ENCODE data around the gene DCDC2C. TPM values are rescaled to one million over a fixed set of nuclear protein-coding genes. Genes with fewer than 3 reads are reported as not detected.

The DCDC2C gene
- total RNA-seq, 1 experiment from 2014 or later: not detected

DNA sequence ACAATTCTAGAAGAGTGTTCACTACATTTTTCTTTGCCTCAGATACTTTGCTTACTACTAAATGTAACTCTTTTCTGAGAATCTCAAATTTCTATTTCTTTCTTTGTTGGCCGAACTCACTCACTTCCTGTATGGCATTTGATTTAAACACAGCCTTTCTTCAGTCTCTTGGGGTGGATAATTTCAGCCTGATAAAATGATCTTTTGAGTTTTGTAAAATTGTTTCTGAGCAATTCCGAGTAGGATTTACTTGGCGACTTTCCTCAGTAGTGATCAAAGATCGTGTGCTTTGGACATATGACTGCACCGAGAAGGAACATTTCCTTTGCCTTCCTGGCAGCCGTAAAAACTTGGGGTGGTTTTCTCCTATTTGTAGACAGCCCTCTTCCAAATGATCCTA is 127.4 kb downstream of the DCDC2C start:
- BruUV-seq (replicated peaks): no TSS peak
- H3K27ac Mint-ChIP-seq (ENCODE audit: low read depth, unreplicated experiment): no peak overlapping the region
- no peaks in the 10 kb centered on the region for H3K27me3 Mint-ChIP-seq (ENCODE audit: insufficient read depth, unreplicated experiment)
- no peak overlapping the region for H3K4me3 Mint-ChIP-seq (ENCODE audit: unreplicated experiment)
- ChIA-PET CTCF (no interaction called here), POLR2A (no interaction called here)
- TF ChIP-seq, protein P1, sequence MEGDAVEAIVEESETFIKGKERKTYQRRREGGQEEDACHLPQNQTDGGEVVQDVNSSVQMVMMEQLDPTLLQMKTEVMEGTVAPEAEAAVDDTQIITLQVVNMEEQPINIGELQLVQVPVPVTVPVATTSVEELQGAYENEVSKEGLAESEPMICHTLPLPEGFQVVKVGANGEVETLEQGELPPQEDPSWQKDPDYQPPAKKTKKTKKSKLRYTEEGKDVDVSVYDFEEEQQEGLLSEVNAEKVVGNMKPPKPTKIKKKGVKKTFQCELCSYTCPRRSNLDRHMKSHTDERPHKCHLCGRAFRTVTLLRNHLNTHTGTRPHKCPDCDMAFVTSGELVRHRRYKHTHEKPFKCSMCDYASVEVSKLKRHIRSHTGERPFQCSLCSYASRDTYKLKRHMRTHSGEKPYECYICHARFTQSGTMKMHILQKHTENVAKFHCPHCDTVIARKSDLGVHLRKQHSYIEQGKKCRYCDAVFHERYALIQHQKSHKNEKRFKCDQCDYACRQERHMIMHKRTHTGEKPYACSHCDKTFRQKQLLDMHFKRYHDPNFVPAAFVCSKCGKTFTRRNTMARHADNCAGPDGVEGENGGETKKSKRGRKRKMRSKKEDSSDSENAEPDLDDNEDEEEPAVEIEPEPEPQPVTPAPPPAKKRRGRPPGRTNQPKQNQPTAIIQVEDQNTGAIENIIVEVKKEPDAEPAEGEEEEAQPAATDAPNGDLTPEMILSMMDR (IDR thresholded peaks at IDR 0.05; ENCODE audit: unreplicated experiment): no peak
- H3K36me3 Mint-ChIP-seq (ENCODE audit: insufficient read depth, unreplicated experiment): no peaks in the 10 kb centered on the region
- no peak for DNase-seq (ENCODE audit: unreplicated experiment)
- H3K4me1 Mint-ChIP-seq (ENCODE audit: insufficient read depth, unreplicated experiment): peaks cover 12% of the 10 kb centered on the region
- peaks cover 8% of the 10 kb centered on the region for H3K9me3 Mint-ChIP-seq (ENCODE audit: unreplicated experiment)
- intact Hi-C loops (cut with micrococcal nuclease): no loop called here

DNA sequence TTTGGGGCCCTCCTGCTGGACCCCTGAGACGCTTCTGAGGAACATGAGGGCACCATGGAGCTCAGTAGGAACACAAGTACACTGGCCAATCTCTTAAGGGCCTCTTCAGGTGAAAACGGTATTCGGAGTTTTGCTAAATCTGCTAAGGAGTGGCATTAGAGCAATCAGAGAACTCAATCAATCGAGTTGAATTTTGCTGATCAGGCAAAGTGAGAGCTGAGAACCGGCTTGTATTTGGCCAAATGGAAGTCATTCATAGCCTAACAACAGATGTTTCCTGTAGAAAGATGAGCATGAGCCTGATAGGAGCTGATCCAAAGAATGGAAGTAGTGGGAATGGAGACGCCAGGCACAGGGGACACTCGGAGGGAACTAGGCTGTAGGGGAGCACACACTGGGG is 133.7 kb downstream of the DCDC2C start:
- no peaks in the 10 kb centered on the region for H3K36me3 Mint-ChIP-seq (ENCODE audit: insufficient read depth, unreplicated experiment)
- DNase-seq (ENCODE audit: unreplicated experiment): no peak
- CTCF ChIA-PET: interaction anchor here (0.7 to 1.0 kb wide), 2 partner anchors 10 to 36 kb away, joined by 3 read pairs; no protein-coding TSS in a partner anchor
- POLR2A ChIA-PET: no interaction called here
- H3K27ac Mint-ChIP-seq (ENCODE audit: low read depth, unreplicated experiment): no peak overlapping the region
- peaks cover 5% of the 10 kb centered on the region for H3K4me1 Mint-ChIP-seq (ENCODE audit: insufficient read depth, unreplicated experiment)
- BruUV-seq (replicated peaks): no TSS peak
- no peak overlapping the region for H3K4me3 Mint-ChIP-seq (ENCODE audit: unreplicated experiment)
- TF ChIP-seq, protein P1 (IDR thresholded peaks at IDR 0.05; ENCODE audit: unreplicated experiment): no peak
- H3K9me3 Mint-ChIP-seq (ENCODE audit: unreplicated experiment): peaks cover 8% of the 10 kb centered on the region
- peaks cover 11% of the 10 kb centered on the region for H3K27me3 Mint-ChIP-seq (ENCODE audit: insufficient read depth, unreplicated experiment)
- intact Hi-C loops (cut with micrococcal nuclease): no loop called here

DNA sequence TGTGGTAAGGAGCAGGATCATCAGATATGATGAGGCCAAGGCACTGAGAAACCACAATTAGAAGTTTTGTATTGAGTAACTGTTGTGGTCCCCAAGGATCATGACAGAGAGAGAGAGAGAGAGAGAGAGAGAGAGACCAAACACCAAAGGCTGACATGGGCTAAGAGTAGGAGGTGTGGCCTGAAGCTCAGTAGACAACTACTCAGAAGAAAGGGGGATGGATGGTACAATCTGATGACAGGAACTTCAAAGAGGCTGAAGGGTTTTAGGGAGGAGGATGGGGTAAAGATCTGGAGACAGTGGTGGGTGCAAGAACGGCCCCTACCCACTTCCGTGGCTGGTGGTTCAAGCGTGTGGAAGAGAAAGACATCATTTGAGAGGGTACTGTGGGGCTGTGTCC is 135.0 kb downstream of the DCDC2C start:
- TF ChIP-seq, protein P1 (IDR thresholded peaks at IDR 0.05; ENCODE audit: unreplicated experiment): no peak
- no TSS peak for BruUV-seq (replicated peaks)
- peaks cover 11% of the 10 kb centered on the region for H3K27me3 Mint-ChIP-seq (ENCODE audit: insufficient read depth, unreplicated experiment)
- H3K4me1 Mint-ChIP-seq (ENCODE audit: insufficient read depth, unreplicated experiment): peaks cover 5% of the 10 kb centered on the region
- H3K36me3 Mint-ChIP-seq (ENCODE audit: insufficient read depth, unreplicated experiment): no peaks in the 10 kb centered on the region
- no peak overlapping the region for H3K4me3 Mint-ChIP-seq (ENCODE audit: unreplicated experiment)
- CTCF ChIA-PET: interaction anchor here (0.6 kb wide), 1 partner anchor 110 kb away, joined by 3 read pairs; no protein-coding TSS in a partner anchor
- intact Hi-C loops (cut with micrococcal nuclease): no loop called here
- H3K9me3 Mint-ChIP-seq (ENCODE audit: unreplicated experiment): peaks cover under 1% of the 10 kb centered on the region
- no peak overlapping the region for H3K27ac Mint-ChIP-seq (ENCODE audit: low read depth, unreplicated experiment)
- POLR2A ChIA-PET: no interaction called here
- DNase-seq (ENCODE audit: unreplicated experiment): no peak

DNA sequence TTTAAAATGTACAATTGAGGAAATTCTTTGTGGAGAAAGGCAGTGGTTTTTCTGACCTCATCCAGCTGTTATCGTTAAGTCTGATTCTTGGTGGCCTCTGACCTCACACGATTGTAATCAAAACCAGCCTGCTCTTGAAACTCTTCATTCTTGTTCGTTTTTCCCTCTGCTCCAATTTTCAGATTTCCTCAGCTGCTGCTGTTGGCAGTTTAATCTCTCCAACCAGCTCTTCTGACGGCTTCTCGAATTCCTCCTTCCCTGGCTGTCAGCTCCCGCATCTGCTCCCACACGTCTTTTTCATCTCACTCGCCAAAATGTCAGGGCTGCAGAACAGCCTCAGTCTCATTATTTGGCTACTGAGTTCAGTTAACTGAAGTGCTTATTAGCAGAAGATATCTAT is 136.1 kb downstream of the DCDC2C start:
- Mint-ChIP-seq H3K4me1 (ENCODE audit: insufficient read depth, unreplicated experiment) (peaks cover 5% of the 10 kb centered on the region), H3K27ac (ENCODE audit: low read depth, unreplicated experiment) (no peak overlapping the region), H3K27me3 (ENCODE audit: insufficient read depth, unreplicated experiment) (peaks cover 11% of the 10 kb centered on the region), H3K4me3 (ENCODE audit: unreplicated experiment) (no peak overlapping the region), H3K9me3 (ENCODE audit: unreplicated experiment) (no peaks in the 10 kb centered on the region), H3K36me3 (ENCODE audit: insufficient read depth, unreplicated experiment) (no peaks in the 10 kb centered on the region)
- BruUV-seq (replicated peaks): no TSS peak
- ChIA-PET POLR2A (no interaction called here), CTCF (interaction anchor here (0.6 kb wide), 2 partner anchors 161 to 457 kb away, joined by 3 to 4 read pairs; no protein-coding TSS in a partner anchor)
- TF ChIP-seq, protein P1 (IDR thresholded peaks at IDR 0.05; ENCODE audit: unreplicated experiment): no peak
- intact Hi-C loops (cut with micrococcal nuclease): no loop called here
- DNase-seq (ENCODE audit: unreplicated experiment): no peak

All from MCF 10A (cell line).